ENCODE results near the gene FHOD1. TPM values are rescaled to one million over a fixed set of nuclear protein-coding genes. Genes with fewer than 3 reads are reported as not detected.

FHOD1 gene
- total RNA-seq, 4 donors from 2014 or later, result 13.3 to 64.4 (median 38.8) TPM

- TF ChIP-seq POLR2A (IDR thresholded peaks at IDR 0.05) (no peak), CTCF (IDR thresholded peaks at IDR 0.05) (no peak)
- no peak for DNase-seq
- H3K4me1 ChIP-seq, result peaks cover 6 to 55% (median 19%) of the 10 kb centered on the region in 4 donors
- no peaks in the 10 kb centered on the region for H3K9me3 ChIP-seq
- H3K27me3 ChIP-seq, result no peaks in the 10 kb centered on the region
- peak overlapping the region; percentile 92 to 96 (median 94) for H3K27ac ChIP-seq
- H3K36me3 ChIP-seq, result no peaks in the 10 kb centered on the region
- H3K4me3 ChIP-seq, result peak overlapping the region; percentile 58 to 72 (median 70)
Measured at GRCh38 chr16:67183284-67183626, 64.0 kb downstream of the FHOD1 start.

- no peaks in the 10 kb centered on the region for H3K27me3 ChIP-seq
- H3K4me1 ChIP-seq, result peaks cover 9 to 62% (median 21%) of the 10 kb centered on the region in 4 donors
- H3K27ac ChIP-seq, result peak overlapping the region in 1 of 4 donors; percentile 41
- H3K9me3 ChIP-seq, result no peaks in the 10 kb centered on the region
- no peak overlapping the region for H3K4me3 ChIP-seq
- no peak for DNase-seq
- TF ChIP-seq CTCF (IDR thresholded peaks at IDR 0.05) (no peak), POLR2A (IDR thresholded peaks at IDR 0.05) (no peak)
- H3K36me3 ChIP-seq, result no peaks in the 10 kb centered on the region
Measured at GRCh38 chr16:67182288-67182687, 65.0 kb downstream of the FHOD1 start.

GRCh38 chr16:67181346-67181745 is 65.9 kb downstream of the FHOD1 start:
- no peak for DNase-seq
- Histone ChIP-seq H3K27me3 (no peaks in the 10 kb centered on the region), H3K4me3 (no peak overlapping the region), H3K9me3 (no peaks in the 10 kb centered on the region), H3K4me1 (peaks cover 9 to 62% (median 21%) of the 10 kb centered on the region in 4 donors), H3K36me3 (no peaks in the 10 kb centered on the region), H3K27ac (peak overlapping the region; percentile 26 to 51 (median 38))
- TF ChIP-seq POLR2A (IDR thresholded peaks at IDR 0.05), result no peak
- TF ChIP-seq CTCF (IDR thresholded peaks at IDR 0.05), result no peak

- no peaks in the 10 kb centered on the region for H3K9me3 ChIP-seq
- peaks cover 7 to 53% (median 18%) of the 10 kb centered on the region in 4 donors for H3K4me1 ChIP-seq
- no peak overlapping the region for H3K27ac ChIP-seq
- H3K27me3 ChIP-seq, result no peaks in the 10 kb centered on the region
- TF ChIP-seq CTCF (IDR thresholded peaks at IDR 0.05) (no peak), POLR2A (IDR thresholded peaks at IDR 0.05) (no peak)
- no peak for DNase-seq
- no peak overlapping the region for H3K4me3 ChIP-seq
- no peaks in the 10 kb centered on the region for H3K36me3 ChIP-seq
Measured at GRCh38 chr16:67180166-67180565, 67.1 kb downstream of the FHOD1 start.

GRCh38 chr16:67179421-67180080 is 67.7 kb downstream of the FHOD1 start:
- Histone ChIP-seq H3K27ac (no peak overlapping the region), H3K9me3 (no peaks in the 10 kb centered on the region), H3K36me3 (no peaks in the 10 kb centered on the region), H3K27me3 (no peaks in the 10 kb centered on the region), H3K4me3 (no peak overlapping the region), H3K4me1 (peaks cover 7 to 53% (median 14%) of the 10 kb centered on the region in 4 donors)
- no peak for TF ChIP-seq POLR2A (IDR thresholded peaks at IDR 0.05)
- no peak for TF ChIP-seq CTCF (IDR thresholded peaks at IDR 0.05)
- DNase-seq, result no peak

Small RNAs within 50 kb of the gene (small RNA-seq; reads per million reads assigned to genes)
- 2.4 to 4.1 reads per million in 2 donors for gene MIR328

Other genes with a start within 250 kb of the FHOD1 start
- 10 to 100 TPM; 14.0 to 30.5 (median 26.6) TPM for gene CBFB, start 218.3 kb downstream of the FHOD1 start, total RNA-seq
- 10 to 100 TPM; 11.4 to 30.6 (median 20.4) TPM for gene PHAF1, start 137.5 kb downstream of the FHOD1 start, total RNA-seq
- 1 to 10 TPM; 2.5 to 4.0 (median 3.5) TPM for gene B3GNT9, start 96.5 kb downstream of the FHOD1 start, total RNA-seq
- 10 to 100 TPM; 23.5 to 52.0 (median 32.0) TPM for gene TRADD, start 87.6 kb downstream of the FHOD1 start, total RNA-seq
- gene FBXL8, start 87.5 kb downstream of the FHOD1 start, total RNA-seq, result 10 to 100 TPM; 19.6 to 57.1 (median 35.1) TPM
- 100 to 1,000 TPM in 1 of 4 donors, 10 to 100 TPM in 3; 15.6 to 140 (median 69.8) TPM for gene HSF4, start 82.7 kb downstream of the FHOD1 start, total RNA-seq
- gene NOL3, start 76.9 kb downstream of the FHOD1 start, total RNA-seq, result 10 to 100 TPM; 24.4 to 65.2 (median 34.1) TPM
- 10 to 100 TPM; 20.8 to 57.8 (median 42.3) TPM for gene MATCAP1, start 63.5 kb downstream of the FHOD1 start, total RNA-seq
- gene EXOC3L1, start 57.3 kb downstream of the FHOD1 start, total RNA-seq, result 10 to 100 TPM in 1 of 4 donors, 1 to 10 TPM in 3; 1.2 to 10.9 (median 4.7) TPM
- 100 to 1,000 TPM; 122 to 182 (median 144) TPM for gene E2F4, start 55.3 kb downstream of the FHOD1 start, total RNA-seq
- gene ELMO3, start 48.4 kb downstream of the FHOD1 start, total RNA-seq, result 100 to 1,000 TPM in 1 of 4 donors, 10 to 100 TPM in 3; 25.6 to 119 (median 82.2) TPM
- gene TMEM208, start 20.4 kb downstream of the FHOD1 start, total RNA-seq, result 10 to 100 TPM; 23.9 to 40.3 (median 33.3) TPM
- gene SLC9A5, start 1.5 kb upstream of the FHOD1 start, total RNA-seq, result 1 to 10 TPM; 1.2 to 2.2 (median 1.8) TPM
- gene PLEKHG4, start 32.1 kb upstream of the FHOD1 start, total RNA-seq, result 10 to 100 TPM; 12.3 to 16.5 (median 14.0) TPM
- gene KCTD19, start 79.3 kb upstream of the FHOD1 start, total RNA-seq, result not detected
- gene LRRC36, start 79.3 kb upstream of the FHOD1 start, total RNA-seq, result 1 to 10 TPM in 1 of 4 donors, not detected in 3; 5.1 TPM
- gene TPPP3, start 146.0 kb upstream of the FHOD1 start, total RNA-seq, result 10 to 100 TPM in 2 of 4 donors, 1 to 10 TPM in 2; 6.6 to 33.3 (median 16.6) TPM
- 10 to 100 TPM in 1 of 4 donors, 1 to 10 TPM in 3; 3.5 to 14.5 (median 6.3) TPM for gene ZDHHC1, start 169.0 kb upstream of the FHOD1 start, total RNA-seq
- gene HSD11B2, start 183.6 kb upstream of the FHOD1 start, total RNA-seq, result 100 to 1,000 TPM; 116 to 688 (median 499) TPM
- gene ATP6V0D1, start 233.7 kb upstream of the FHOD1 start, total RNA-seq, result 100 to 1,000 TPM; 131 to 223 (median 202) TPM
- not detected for gene AGRP, start 236.1 kb upstream of the FHOD1 start, total RNA-seq

Data from Peyer's patch (tissue), 4 donors.